NCI-H345 treated with DMSO at 0.1 percent for 48 hours (cell line): ENCODE measurements around the gene C19orf81.

Experiments used
- DNase-seq: peaks from one replicate; lab custom pipeline; 2025; ENCODE audit not compliant: unreplicated experiment; lab: John Stamatoyannopoulos, UW

C19orf81 gene

DNA sequence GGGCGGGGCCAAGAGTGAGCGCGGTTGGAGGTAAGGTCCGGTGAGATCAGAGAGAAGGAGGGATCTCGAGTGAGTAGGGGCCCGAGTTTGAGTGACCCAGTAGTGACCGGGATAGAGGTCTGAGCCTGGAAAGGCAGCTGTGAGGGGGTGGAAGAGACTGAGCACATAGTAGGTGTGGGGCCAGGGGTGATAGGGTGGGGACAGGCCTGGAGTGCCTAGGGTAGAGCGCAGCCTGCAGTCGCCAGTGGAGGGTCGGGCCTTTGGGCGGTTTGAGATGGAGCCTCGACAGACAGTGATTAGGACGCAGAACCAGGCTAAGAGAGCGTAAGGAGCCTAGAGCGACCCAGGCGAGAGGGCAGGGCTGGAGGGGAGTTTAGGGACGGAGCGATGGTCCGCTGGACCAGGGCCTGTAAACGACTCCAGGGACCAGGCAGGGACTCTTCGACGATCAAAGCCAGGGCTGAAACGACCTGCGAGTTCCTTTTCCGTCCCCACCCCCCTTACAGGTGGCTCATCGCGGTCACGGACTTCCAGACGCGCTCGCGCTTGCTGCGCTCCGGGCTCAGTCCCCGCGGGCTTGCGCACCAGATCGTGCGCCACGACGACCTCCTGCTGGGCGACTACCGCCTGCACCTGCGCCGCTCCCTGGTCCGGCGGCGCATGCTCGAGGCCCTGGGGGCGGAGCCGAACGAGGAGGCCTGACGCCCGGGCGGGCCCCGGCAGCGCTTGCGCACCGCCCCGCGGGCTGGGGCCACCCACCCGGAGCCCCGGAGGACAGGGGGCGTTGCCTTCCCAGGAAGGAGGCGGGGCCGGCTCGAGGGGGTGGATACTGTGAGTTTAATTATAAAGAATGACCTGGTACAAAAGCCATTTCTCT is 9.4 kb downstream of the C19orf81 start:
- DNase-seq: no peak

DNA sequence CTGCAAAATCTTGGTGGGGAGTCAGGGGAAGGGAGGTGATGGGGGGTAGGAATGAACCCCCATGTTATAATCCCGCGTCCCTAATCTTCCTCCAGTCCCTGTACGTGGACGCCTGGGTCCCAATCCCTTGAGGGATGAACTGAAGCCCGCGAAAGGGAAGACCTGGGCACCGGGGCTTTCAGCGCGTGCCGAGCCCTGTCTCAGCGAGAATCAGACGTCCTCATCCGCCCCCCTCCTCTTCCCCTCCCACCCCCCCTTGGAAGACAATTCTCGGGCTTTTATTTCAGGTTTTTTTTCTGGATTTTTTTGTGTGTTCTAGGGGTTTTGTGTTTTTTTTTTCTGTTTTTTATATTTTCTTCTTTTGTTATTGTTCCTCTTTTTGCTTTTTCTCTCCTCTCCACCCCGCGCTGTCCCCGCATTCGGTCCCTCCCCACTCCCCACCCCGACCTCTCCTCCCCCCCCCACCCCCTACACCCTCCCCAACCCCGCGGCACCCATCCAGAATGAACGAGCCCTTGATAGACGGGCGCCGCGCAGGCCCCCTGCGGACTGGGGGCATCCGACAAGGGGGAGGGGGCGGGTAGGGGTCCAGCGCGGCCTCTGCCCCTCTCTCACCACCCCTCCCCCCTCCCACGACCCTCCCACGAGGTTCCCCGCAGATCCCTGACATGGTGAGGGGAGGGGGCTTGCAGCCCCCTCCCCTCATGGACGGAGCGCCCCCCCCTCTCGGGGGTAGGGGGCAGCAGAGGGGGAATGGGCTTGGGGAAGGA is 10.3 kb downstream of the C19orf81 start:
- DNase-seq: no peak

DNA sequence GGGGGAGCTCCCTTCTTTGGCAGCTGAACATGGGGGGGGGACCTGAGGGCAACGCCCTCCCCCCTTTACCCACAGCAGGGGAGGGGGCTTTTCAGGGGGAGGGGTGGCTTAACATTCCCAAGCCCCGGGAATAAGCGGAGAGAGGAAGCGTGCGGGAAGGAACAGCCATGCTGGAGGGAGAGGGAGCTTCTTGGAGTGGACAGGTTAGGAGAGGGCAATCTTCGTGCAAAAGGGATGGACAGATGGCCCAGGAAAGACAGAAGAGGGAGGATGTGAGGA is 10.8 kb downstream of the C19orf81 start:
- no peak for DNase-seq

DNA sequence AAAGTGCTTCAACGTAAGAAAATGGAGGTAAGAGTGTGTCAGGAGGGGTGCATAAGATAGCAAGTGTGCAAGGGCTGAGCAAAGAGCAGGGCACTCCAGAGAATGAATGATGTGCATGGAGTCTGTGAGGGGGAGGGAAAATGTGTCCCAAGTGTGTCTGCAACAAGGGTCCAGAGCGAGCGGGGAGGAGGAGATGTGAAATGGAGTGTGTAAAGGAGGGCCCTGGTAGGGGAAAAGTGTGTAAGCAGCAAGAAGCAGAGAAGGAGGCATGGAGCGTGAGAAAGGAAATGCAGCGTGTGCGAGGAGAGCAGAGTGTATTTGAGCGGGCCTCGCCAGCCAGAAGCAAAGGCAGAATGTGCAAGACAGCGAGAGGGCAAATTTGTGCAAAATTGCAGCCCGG is 11.8 kb downstream of the C19orf81 start:
- no peak for DNase-seq

DNA sequence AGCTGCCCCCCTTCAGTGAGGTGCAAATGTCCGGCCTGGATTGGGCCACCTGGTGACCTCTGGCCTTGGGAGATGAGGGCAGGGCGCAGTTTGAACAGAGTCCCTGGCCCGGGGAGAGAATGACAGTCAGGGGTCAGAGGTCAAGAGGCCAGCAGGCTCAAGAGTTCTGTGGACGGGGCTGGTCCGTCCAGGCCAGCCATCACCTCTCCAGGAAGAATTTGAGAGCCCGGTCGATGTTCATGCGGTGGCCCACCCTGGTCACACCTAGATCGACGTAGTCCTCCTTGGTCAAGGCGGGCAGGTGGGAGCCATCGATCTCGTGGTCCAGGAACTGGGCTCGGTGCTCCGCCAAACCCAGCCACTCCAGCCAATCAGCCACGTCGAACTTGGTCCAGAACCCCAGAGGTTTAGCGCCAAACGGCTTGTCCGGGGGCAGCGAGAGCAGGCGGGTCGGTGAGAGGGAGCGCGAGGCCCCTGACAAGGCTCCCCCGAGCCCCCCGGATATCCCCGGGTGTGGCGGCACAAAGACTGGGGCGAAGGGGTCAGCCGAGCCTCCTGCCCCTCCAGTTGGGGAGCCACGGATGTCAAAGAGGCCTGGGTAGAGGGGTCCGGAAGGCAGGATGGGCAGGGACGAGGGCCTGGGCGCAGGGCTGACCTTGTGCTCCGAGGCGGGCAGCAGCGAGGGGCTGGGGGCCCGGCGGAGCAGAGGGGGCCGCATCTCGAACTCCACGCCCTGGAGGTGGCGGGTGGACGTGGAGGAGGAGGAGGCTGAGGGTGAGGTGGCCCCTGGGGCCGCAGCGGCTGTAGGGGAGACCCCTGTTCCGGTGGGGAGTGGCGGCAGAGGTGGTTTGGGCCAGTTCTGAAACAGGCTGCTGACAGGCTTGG is 12.8 kb downstream of the C19orf81 start:
- no peak for DNase-seq

DNA sequence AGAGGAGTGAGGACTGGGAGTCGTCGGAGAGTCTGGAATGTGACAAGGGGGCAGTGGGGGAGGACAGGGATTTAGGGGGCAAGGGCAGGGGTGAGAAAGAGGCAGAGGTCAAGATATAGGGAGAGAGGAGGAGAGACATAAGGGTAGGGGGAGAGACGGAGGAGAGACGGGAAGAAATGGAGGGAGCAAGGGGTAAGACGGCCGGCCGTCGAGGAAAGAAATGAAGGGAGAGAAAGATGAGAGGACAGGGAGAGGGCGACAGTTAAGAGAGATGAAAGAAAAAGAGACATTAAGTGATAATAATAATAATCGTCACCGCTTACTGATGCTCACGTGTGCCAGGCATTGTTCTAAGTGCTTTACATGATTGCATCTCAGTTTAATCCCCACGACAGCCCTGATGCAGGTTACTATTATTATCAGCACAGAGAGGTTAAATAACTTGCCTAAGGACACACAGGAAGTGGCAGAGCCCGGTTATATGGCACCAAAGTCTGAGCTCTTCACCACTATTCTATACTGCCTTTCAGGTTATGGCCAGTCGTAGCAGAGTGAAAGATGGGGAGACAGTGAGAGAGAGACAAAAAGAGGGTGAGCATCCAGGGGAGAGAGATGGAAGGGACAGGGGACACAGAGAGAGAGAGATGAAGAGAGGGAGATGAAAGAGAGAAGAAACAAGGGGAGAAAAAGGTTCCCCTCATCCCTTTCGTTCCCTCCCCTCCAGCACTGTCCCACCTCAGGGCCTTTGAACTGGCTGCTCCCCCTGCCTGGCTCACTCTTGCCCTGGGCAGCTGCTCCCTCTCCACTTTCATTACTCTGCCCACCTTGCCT is 13.6 kb downstream of the C19orf81 start:
- no peak for DNase-seq

DNA sequence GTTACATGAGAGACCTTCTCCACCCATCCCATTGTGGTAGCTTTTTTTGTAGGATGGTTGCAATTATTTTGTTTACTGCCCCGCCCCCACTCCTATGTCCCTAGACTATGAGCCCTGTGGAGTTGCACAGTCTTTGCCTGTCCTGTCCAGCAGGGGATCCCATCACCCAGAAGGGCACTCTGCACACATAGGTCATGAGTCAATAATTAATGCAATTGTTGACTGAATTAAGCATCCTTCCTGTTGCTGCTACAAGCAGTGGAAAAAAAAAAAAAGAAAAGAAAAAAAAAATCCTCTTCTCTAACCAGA is 14.2 kb downstream of the C19orf81 start:
- DNase-seq: no peak

DNA sequence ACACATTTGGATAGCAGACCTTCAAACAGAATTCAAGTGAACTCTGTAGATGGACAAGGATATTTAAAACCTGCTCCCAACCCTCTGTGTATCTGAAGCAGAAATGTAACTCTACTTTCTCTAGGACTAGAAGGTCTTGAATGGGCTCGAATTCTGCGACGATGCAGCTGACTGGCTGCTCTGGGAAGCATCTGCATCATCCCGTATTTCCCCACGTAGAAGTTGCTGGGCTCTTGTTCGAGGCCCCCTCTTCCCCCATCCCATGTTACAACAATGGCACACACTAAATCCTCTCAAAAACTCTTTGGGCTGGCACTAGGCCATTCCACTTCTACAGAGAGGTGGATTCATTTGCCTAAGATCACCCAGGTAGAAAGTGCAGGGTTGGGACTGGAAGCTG is 15.0 kb downstream of the C19orf81 start:
- DNase-seq: no peak

DNA sequence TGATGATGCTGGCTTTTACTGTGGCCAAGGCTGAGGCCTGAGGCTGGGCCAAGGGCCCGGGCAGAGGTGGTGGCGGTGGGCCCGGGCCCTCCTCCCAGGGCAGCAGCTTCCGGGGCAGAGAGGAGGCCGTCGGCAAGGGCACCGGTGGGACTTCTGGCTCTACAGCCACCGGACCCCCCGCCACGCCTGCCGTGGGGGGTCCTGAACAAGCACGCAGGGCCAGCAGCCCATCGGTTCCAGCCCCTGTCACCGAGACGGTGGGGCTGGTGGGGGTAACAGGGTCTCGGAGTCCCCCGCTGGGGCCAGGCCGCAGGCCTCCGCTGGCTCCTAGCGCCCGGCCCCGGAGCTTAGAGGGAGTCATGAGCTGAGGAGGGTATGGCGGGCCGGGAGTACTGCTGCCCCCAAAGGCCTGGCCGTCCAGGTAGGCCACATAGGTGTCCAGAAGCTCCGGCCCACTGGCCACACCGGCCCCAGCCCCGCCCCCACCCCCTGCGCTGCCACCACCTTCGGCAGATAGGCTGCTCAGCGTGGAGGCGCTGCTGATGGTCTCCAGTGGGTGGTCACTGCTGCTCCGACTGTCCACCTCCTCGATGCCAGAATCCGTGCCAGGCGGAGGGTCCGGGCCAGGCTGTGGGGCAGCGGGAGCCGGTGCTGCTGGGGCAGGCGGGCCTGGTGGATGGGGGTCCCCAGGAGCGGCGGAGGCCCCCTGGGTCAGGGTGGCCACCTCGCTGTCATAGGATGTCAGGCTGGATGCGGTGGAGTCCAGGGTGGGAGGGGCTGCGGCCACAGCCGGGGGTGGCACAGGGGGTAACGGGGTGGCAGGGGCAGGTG is 17.3 kb downstream of the C19orf81 start:
- DNase-seq: no peak

DNA sequence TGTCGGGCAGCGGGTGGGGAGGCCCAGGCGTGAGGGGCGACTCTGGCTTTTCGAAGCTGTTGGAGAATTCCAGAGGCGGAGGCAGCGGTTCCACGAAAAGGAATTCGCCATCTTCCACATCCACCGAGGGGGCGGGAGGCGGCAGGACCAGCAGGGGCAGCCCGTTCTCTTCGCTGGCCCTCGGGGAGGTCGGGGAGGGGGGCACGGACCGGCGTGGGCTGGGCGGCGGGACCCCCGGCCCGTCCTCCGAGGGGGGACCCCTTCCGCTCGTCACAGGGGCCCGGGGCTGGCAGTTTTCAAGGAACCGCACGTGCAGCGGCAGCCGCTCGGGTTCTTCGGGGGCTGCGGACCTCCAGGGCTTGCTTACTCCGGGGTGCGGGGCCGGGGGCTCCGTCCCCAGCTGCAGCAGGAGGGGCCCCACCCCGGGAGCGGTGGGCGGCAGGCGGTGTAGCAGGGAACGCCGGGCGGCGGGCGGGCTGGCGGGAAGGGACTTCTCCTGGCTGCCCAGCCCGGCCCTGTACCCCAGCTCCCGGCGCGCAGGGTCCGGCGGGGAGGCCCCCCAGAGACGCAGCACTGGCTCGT is 18.0 kb downstream of the C19orf81 start:
- DNase-seq: no peak

DNA sequence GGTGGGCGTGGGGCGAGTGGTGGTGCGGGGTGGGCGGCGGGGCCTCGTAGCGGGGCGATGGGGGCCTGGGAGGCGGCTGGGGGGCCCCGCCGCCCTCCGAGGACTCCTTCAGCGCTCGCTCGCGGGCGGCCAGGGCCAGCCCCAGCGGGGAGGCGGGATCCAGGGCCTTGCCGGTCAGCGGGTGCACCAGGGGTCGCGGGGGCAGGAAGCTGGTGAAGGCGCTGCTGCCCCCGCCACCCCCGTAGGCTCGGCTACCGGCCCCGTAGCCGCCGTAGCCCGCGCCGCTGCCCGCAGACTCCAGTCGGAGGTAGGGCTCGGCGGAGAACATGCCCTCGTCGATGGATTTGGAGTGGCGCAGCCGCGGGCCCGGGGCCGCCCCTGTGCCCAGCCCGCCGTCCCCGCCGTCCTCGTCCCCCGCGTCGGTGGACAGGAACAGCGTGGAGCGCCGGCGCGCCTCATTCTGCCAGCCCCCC is 18.6 kb downstream of the C19orf81 start:
- no peak for DNase-seq

DNA sequence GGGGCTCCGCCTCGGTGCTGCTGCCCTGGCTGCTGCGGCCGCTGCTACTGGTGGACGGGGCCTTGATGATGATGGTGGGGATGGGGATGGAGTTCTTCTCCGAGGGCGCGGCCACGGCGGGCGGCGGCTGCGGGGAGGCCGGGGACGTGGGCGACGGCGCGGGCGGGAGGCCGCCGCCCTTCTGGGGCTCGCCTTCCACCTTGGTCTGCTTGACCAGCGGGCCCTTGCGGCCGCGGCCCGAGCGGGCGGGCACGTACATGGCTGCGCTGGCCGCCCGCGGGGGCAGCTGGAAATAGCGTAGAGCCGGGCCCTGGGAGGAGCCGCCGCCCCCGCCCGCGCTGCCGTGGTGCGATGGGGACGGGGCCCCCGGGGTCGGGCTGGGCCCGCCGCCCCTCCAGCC is 19.2 kb downstream of the C19orf81 start:
- DNase-seq: no peak

DNA sequence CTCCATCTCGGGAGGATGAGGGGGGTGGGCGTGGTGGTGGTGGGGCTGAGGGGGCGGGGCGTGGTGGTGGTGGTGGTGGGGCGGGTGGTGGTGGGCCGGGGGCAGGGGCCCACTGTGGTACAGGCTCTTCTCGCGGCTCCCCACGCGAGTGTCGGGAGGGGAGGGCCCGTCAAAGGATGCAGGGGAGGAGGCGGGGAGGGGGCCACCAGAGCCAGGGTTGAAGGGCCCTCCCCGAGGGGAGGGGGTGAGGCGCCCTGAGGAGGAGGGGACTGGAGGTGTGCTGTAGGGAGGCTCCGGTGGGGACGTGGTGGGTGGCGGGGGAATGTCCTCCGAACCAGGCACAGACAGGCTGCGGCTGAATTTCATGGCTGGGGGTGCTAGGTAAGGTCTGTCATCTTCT is 19.6 kb downstream of the C19orf81 start:
- DNase-seq: no peak

DNA sequence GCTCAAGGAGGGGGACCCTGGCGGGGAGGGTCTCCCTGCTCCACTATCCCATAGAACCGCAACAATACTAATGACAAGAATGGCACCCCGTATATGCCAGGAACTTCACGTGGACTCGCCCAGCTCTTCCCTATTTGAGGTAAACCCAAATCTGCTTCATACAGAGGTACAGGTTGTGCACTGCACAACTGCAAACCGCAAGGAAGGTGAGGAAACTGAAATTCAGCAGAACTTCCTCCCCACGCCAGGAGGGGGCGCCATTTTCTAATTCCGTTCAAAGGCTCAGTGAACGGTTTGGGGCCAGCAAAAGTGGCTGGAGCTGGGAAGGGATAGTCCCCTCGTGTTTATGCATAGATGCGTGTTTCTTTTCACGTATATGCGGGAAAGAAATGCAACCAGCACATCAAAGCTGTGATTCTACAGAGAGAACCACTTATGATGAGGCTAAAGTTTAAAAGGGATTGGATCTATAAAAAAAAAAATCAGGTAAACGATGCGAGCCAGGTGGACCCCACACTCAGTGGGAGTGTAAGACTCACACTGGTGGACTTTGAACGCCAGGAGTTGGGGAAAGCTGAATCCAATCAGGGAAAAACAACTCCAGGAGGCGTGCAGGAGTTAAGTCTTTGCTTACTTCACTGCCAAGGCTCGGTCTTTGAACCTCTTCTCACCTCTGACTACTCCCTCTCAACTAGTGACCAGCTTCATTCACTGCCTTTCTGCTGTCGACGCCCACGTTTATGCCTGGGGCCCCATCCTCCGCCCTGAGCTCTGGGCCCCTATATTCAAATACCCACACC is 20.3 kb downstream of the C19orf81 start:
- no peak for DNase-seq

DNA sequence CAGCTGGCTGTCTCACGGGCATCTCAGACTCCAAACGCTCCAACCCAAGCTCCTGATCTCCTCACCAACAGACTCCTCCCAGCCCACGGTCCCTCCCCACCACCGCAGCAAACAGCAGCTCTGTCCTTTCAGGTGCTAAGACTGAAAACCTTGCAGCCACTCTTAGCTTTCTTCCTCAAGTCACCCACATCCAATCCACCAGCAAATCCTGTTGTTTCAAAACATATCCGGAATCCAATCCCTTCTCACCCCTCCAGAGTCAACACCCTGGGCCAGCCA is 20.8 kb downstream of the C19orf81 start:
- no peak for DNase-seq

DNA sequence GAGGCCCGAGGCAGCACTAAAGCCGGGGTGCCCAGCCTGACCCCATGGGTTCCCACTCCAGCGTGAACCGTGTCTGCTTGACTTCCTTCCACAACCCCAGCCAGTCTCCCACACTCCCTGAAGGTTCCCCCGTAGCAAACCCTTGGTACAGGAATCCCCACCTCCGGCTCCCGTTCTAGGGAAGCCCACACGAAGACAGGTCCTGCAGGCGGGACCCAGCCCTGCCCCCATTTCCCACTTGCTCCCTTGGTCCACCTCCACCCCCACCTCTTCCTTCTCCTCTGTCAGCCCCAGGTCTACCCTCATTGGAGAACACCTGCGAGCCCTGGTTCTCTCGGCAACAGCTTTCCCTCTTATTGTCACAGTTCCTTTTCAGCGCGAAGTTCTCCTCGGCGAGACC is 23.9 kb downstream of the C19orf81 start:
- DNase-seq: no peak

DNA sequence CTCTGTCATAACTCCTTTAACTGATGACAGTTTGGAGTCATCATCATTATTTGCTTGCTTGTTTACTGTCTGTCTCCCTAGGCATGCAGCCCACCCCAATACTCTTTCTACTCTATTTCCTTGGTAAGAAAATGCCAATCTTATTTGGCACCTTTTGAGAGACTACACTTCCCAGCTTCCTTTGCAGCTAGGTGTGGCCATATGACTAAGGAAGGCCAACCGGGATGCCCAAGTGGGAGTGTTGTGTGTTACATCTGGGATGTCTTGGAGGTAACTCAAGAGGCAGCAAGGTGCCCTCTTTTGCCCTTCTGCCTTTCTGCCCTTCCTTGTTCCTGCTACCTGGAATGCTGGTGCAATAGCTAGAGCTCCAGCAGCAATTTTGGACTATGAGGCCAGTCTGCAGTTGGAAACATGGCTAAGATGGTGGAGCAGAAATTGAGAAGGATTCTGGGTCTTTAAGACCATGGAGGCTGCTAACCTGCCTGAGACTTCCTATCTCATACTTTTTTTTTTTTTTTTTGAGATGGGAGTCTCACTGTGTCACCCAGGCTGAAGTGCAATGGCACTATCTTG is 27.5 kb downstream of the C19orf81 start:
- no peak for DNase-seq

DNA sequence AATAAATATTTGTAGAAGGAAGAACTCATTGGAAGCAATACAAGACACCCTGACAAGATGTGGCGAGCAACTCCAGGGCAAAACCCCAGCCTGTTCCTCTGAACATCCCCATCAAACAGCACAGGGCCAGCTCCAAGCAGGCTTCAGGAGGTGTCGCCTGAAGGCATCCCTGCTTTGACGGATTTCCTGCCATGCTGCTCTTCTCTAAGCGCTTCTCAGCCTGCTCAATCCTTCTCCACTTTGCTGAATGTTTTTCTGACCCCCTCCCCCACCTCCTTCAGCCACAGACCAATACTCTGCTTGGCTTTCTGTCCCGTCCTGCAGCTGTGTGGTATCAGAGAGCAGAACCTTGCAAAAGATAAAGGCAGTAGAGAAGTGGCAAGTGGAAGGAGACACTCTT is 28.4 kb downstream of the C19orf81 start:
- DNase-seq: no peak

DNA sequence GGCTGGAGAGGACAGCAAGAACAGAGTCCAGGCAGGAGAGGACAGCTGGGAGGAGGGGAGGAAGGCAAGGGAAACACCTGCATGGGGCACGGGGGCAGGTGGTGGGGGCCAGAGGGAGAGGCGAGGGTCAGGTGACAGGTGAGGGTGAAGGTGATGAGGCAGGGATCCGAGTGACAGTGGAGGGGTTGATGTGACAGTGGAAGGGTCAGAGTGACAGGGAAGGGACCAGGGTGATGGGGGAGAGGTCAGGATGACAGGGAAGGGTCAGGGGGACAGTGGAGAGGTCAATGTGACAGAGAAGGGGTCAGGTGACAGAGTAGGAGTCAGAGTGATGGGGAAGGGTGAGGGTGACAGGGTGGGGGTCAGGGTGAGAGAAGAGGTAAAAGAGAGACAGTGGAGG is 29.1 kb downstream of the C19orf81 start:
- DNase-seq: no peak
